Common myeloid progenitor, CD34-positive (primary cell): Measurements from ENCODE around the gene SRSF5.
"Not testable (repeated sequence)": the region's sequence is repeated elsewhere in the genome, so short reads cannot be mapped to it uniquely, and the experiment has no call there.

Experiments
- CTCF ChIA-PET: fragments of 350-600 bp; sonication (Branson Sonifier 250); formaldehyde crosslinking; loops from one replicate; lab custom pipeline; 2021; ENCODE audit warnings: antibody characterized with exemption; lab: Charles Lee
- POLR2A ChIA-PET: fragments of 350-600 bp; sonication (Branson Sonifier 250); formaldehyde crosslinking; loops from one replicate; lab custom pipeline; 2021; ENCODE audit warnings: antibody characterized with exemption; lab: Charles Lee
- DNase-seq, 3 donors: peaks; one replicate each; pipeline versions ENCODE4 v3.0.0 to v3.0.0-alpha.2; 2013
- H3K27ac ChIP-seq, 2 experiments: 1 replicate in 1 of 2; 2 replicates in 1 of 2; pipeline ENCODE4 v1.7.0; 2013; ENCODE audit warnings: inconsistent platforms in 2 of 2, low read length in 2 of 2, mild to moderate bottlenecking in 2 of 2, low read depth in 1 of 2, moderate library complexity in 1 of 2; ENCODE audit not compliant: severe bottlenecking in 2 of 2, insufficient read depth in 1 of 2, poor library complexity in 1 of 2
- H3K27me3 ChIP-seq, 5 experiments: replicated peaks in 2 of 5; 1 replicate in 3 of 5; 2 replicates in 2 of 5; pipeline versions ENCODE4 v1.6.1 to v1.7.0; 2013; ENCODE audit warnings: low read length in 4 of 5, mild to moderate bottlenecking in 2 of 5, moderate library complexity in 2 of 5, inconsistent platforms in 1 of 5; ENCODE audit not compliant: insufficient read depth in 5 of 5, control insufficient read depth in 4 of 5
- H3K36me3 ChIP-seq, 4 experiments: 1 replicate in 2 of 4; 2 replicates in 2 of 4; pipeline versions ENCODE4 v1.6.1 to v1.7.0; 2013; ENCODE audit warnings: low read length in 3 of 4, control low read depth in 1 of 4, mild to moderate bottlenecking in 1 of 4; ENCODE audit not compliant: control insufficient read depth in 4 of 4, insufficient read depth in 4 of 4
- H3K4me1 ChIP-seq, 4 experiments: 1 replicate in 3 of 4; 2 replicates in 1 of 4; pipeline versions ENCODE4 v1.6.1 to v1.7.1; 2013; ENCODE audit warnings: low read length in 3 of 4, mild to moderate bottlenecking in 3 of 4, control low read depth in 1 of 4, inconsistent platforms in 1 of 4, moderate library complexity in 1 of 4; ENCODE audit not compliant: control insufficient read depth in 4 of 4, insufficient read depth in 4 of 4; ENCODE audit errors: control extremely low read depth in 1 of 4
- H3K4me3 ChIP-seq, 7 experiments: 1 replicate in 4 of 7; 2 replicates in 3 of 7; pipeline versions ENCODE4 v1.5.1 to v1.7.0; 2013; ENCODE audit warnings: mild to moderate bottlenecking in 7 of 7, low read length in 6 of 7, moderate library complexity in 6 of 7, inconsistent platforms in 2 of 7, low read depth in 2 of 7, control low read depth in 1 of 7; ENCODE audit not compliant: insufficient read depth in 4 of 7, control insufficient read depth in 1 of 7; ENCODE audit errors: extremely low read depth in 1 of 7
- H3K9me3 ChIP-seq, 5 experiments: 1 replicate in 4 of 5; 2 replicates in 1 of 5; pipeline versions ENCODE4 v1.6.1 to v1.7.1; 2013; ENCODE audit warnings: low read length in 4 of 5, mild to moderate bottlenecking in 2 of 5, inconsistent platforms in 1 of 5, low read depth in 1 of 5, moderate library complexity in 1 of 5; ENCODE audit not compliant: control insufficient read depth in 4 of 5, insufficient read depth in 2 of 5; ENCODE audit errors: control extremely low read depth in 1 of 5
- WGBS: methylation state at CpG from one replicate; pipeline ENCODE4 v1.1.5; 2013; ENCODE audit not compliant: insufficient coverage; 5-methylcytosine and 5-hydroxymethylcytosine counted together

Gene SRSF5

GRCh38 chr14:69811227-69811867 lies 44.4 kb downstream of the SRSF5 start:
- DNase-seq: no peak
- Histone ChIP-seq H3K4me3 (no peak overlapping the region), H3K4me1 (no peaks in the 10 kb centered on the region), H3K9me3 (no peaks in the 10 kb centered on the region), H3K36me3 (no peaks in the 10 kb centered on the region), H3K27me3 (peaks cover 0 to 8% (median 0%) of the 10 kb centered on the region in 5 experiments), H3K27ac (no peak overlapping the region)
- POLR2A ChIA-PET: no interaction called here
- 94% methylated on average over 12 of the region's 13 CpGs for WGBS
- CTCF ChIA-PET: interaction anchor here (1.2 to 1.5 kb wide), 3 partner anchors 14 to 213 kb away, joined by 3 to 4 read pairs (median 4); partner anchors contain the start of gene SLC10A1

GRCh38 chr14:69811868-69812252 lies 44.9 kb downstream of the SRSF5 start:
- Histone ChIP-seq H3K9me3 (no peaks in the 10 kb centered on the region), H3K4me3 (no peak overlapping the region), H3K36me3 (no peaks in the 10 kb centered on the region), H3K27me3 (peaks cover 0 to 12% (median 0%) of the 10 kb centered on the region in 5 experiments), H3K4me1 (no peaks in the 10 kb centered on the region), H3K27ac (no peak overlapping the region)
- CTCF ChIA-PET: no interaction called here
- DNase-seq: no peak
- WGBS: 97% methylated on average over 10 of the region's 10 CpGs
- POLR2A ChIA-PET: no interaction called here

GRCh38 chr14:69812711-69813110 lies 45.8 kb downstream of the SRSF5 start:
- H3K36me3 ChIP-seq: no peaks in the 10 kb centered on the region
- ChIA-PET CTCF (interaction anchor here (2.5 kb wide), 1 partner anchor 216 kb away, joined by 16 read pairs; no protein-coding TSS in a partner anchor), POLR2A (no interaction called here)
- H3K4me1 ChIP-seq: no peaks in the 10 kb centered on the region
- DNase-seq: no peak
- H3K27ac ChIP-seq: no peak overlapping the region
- H3K4me3 ChIP-seq: no peak overlapping the region
- H3K27me3 ChIP-seq: peaks cover 0 to 17% (median 0%) of the 10 kb centered on the region in 5 experiments
- 97% methylated on average over 9 of the region's 9 CpGs for whole genome bisulfite sequencing
- no peaks in the 10 kb centered on the region for H3K9me3 ChIP-seq

GRCh38 chr14:69813346-69813745 lies 46.4 kb downstream of the SRSF5 start:
- H3K9me3 ChIP-seq, H3K36me3 ChIP-seq, H3K4me1 ChIP-seq, DNase-seq, H3K27ac ChIP-seq, H3K4me3 ChIP-seq, POLR2A ChIA-PET: not testable (repeated sequence)
- WGBS: 93% methylated on average over 6 of the region's 6 CpGs
- CTCF ChIA-PET: interaction anchor here (1.4 to 2.5 kb wide), 2 partner anchors 216 to 220 kb away, joined by 3 to 16 read pairs; no protein-coding TSS in a partner anchor
- peaks cover 0 to 17% (median under 1%) of the 10 kb centered on the region in 5 experiments for H3K27me3 ChIP-seq

GRCh38 chr14:69814397-69814796 lies 47.5 kb downstream of the SRSF5 start:
- H3K4me1 ChIP-seq: peaks cover 0 to 2% (median 0%) of the 10 kb centered on the region in 4 experiments
- CTCF ChIA-PET: interaction anchor here (1.4 to 2.5 kb wide), 2 partner anchors 215 to 219 kb away, joined by 3 to 16 read pairs; no protein-coding TSS in a partner anchor
- no peaks in the 10 kb centered on the region for H3K36me3 ChIP-seq
- no peak for DNase-seq
- 90% methylated on average over 3 of the region's 3 CpGs for WGBS
- POLR2A ChIA-PET: no interaction called here
- H3K27ac ChIP-seq: no peak overlapping the region
- no peaks in the 10 kb centered on the region for H3K9me3 ChIP-seq
- peaks cover 0 to 17% (median 2%) of the 10 kb centered on the region in 5 experiments for H3K27me3 ChIP-seq
- H3K4me3 ChIP-seq: no peak overlapping the region

GRCh38 chr14:69815556-69815955 lies 48.6 kb downstream of the SRSF5 start:
- H3K4me3 ChIP-seq: no peak overlapping the region
- ChIA-PET POLR2A (no interaction called here), CTCF (interaction anchor here (0.8 to 4.6 kb wide), 5 partner anchors 13 to 229 kb away, joined by 3 to 46 read pairs (median 4); no protein-coding TSS in a partner anchor)
- no peak for DNase-seq
- no peaks in the 10 kb centered on the region for H3K9me3 ChIP-seq
- peaks cover 0 to 17% (median 2%) of the 10 kb centered on the region in 5 experiments for H3K27me3 ChIP-seq
- WGBS: 73% methylated on average over 3 of the region's 5 CpGs
- H3K36me3 ChIP-seq: no peaks in the 10 kb centered on the region
- H3K27ac ChIP-seq: no peak overlapping the region
- H3K4me1 ChIP-seq: peaks cover 0 to 2% (median 0%) of the 10 kb centered on the region in 4 experiments

- Histone ChIP-seq H3K27me3 (peaks cover 0 to 17% (median 2%) of the 10 kb centered on the region in 5 experiments), H3K36me3 (no peaks in the 10 kb centered on the region), H3K4me1 (peaks cover 0 to 2% (median 0%) of the 10 kb centered on the region in 4 experiments), H3K4me3 (no peak overlapping the region), H3K27ac (no peak overlapping the region), H3K9me3 (no peaks in the 10 kb centered on the region)
- ChIA-PET CTCF (interaction anchor here (1.1 to 4.6 kb wide), 3 partner anchors 14 to 213 kb away, joined by 3 to 46 read pairs (median 3); no protein-coding TSS in a partner anchor), POLR2A (no interaction called here)
- DNase-seq: no peak
- WGBS: 100% methylated on average over 3 of the region's 5 CpGs
Observed at GRCh38 chr14:69816216-69816615, 49.3 kb downstream of the SRSF5 start.
